WTC11 (cell line): Measurements from ENCODE around the gene UVRAG. TPM values are rescaled to one million over a fixed set of nuclear protein-coding genes. Genes with fewer than 3 reads are reported as not detected.

Source experiments
- ATAC-seq: fragments of 200-7000 bp; cut with Tn5 transposase; 2 replicates; pipeline ENCODE4 v1.10.0; 2021; ENCODE audit warnings: mild to moderate bottlenecking, moderate library complexity
- CTCF ChIA-PET: fragments of 300-600 bp; sonication (Branson Sonifier 250); formaldehyde crosslinking; loops from one replicate; lab custom pipeline; 2021; ENCODE audit warnings: antibody characterized with exemption; lab: Charles Lee
- POLR2A ChIA-PET: fragments of 350-600 bp; sonication (Branson Sonifier 250); formaldehyde crosslinking; loops from one replicate; lab custom pipeline; 2021; ENCODE audit warnings: antibody characterized with exemption; lab: Charles Lee
- DNase-seq: peaks from one replicate; pipeline ENCODE4 v3.0.0; 2021; ENCODE audit warnings: low spot score
- H3K27ac Mint-ChIP-seq: 2 replicates; pipeline ENCODE4 v1.8.0; 2021; ENCODE audit warnings: mixed read lengths
- H3K27me3 Mint-ChIP-seq: 2 replicates; pipeline ENCODE4 v1.8.0; 2021; ENCODE audit warnings: low read depth, mild to moderate bottlenecking, moderate library complexity, mixed read lengths
- H3K36me3 Mint-ChIP-seq: 2 replicates; pipeline ENCODE4 v1.8.0; 2021; ENCODE audit warnings: mixed read lengths
- H3K4me1 Mint-ChIP-seq: 2 replicates; pipeline ENCODE4 v1.8.0; 2022; ENCODE audit warnings: mixed read lengths
- H3K4me3 Mint-ChIP-seq: 2 replicates; pipeline ENCODE4 v1.8.0; 2021; ENCODE audit warnings: mild to moderate bottlenecking, moderate library complexity, mixed read lengths
- H3K9me3 Mint-ChIP-seq: 2 replicates; pipeline ENCODE4 v1.8.0; 2021; ENCODE audit warnings: mixed read lengths
- ATF2 ChIP-seq: sonication (generic); formaldehyde crosslinking; IDR thresholded peaks from 2 replicates; pipeline ENCODE4 v1.8.1; 2022; ENCODE audit warnings: low read depth, missing genetic modification reagents, borderline replicate concordance
- CREM ChIP-seq: sonication (generic); formaldehyde crosslinking; IDR thresholded peaks from 2 replicates; pipeline ENCODE4 v1.8.1; 2022; ENCODE audit warnings: mild to moderate bottlenecking, missing genetic modification reagents, moderate library complexity
- FOXJ3 ChIP-seq: sonication (generic); formaldehyde crosslinking; IDR thresholded peaks from 2 replicates; pipeline ENCODE4 v1.9.0; 2021; ENCODE audit warnings: missing genetic modification reagents, mild to moderate bottlenecking, borderline replicate concordance
- GRHL2 ChIP-seq: fragments of 250-450 bp; sonication (Bioruptor Pico); IDR thresholded peaks from 2 replicates; pipeline ENCODE4 v1.8.0; 2022; ENCODE audit warnings: mild to moderate bottlenecking, moderate library complexity; ENCODE audit not compliant: insufficient replicate concordance, severe bottlenecking
- GTF2I ChIP-seq: fragments of 250-450 bp; sonication (Bioruptor Pico); conservative IDR thresholded peaks from 2 replicates; pipeline ENCODE4 v1.4.0; 2021; ENCODE audit warnings: mild to moderate bottlenecking
- KAT7 ChIP-seq: sonication (generic); formaldehyde crosslinking; IDR thresholded peaks from 2 replicates; pipeline ENCODE4 v1.8.1; 2023; ENCODE audit warnings: missing genetic modification reagents, mild to moderate bottlenecking, borderline replicate concordance
- NFE2L1 ChIP-seq: sonication (generic); formaldehyde crosslinking; IDR thresholded peaks from 2 replicates; pipeline ENCODE4 v1.8.1; 2023; ENCODE audit warnings: missing genetic modification reagents
- NR1H2 ChIP-seq: sonication (generic); formaldehyde crosslinking; IDR thresholded peaks from 2 replicates; pipeline ENCODE4 v1.9.0; 2021; ENCODE audit warnings: mild to moderate bottlenecking, moderate library complexity, missing genetic modification reagents
- NR3C1 ChIP-seq: sonication (generic); formaldehyde crosslinking; conservative IDR thresholded peaks from 2 replicates; pipeline ENCODE4 v1.8.1; 2023; ENCODE audit warnings: low read depth, mild to moderate bottlenecking, missing genetic modification reagents
- OVOL2 ChIP-seq: fragments of 250-450 bp; sonication (Bioruptor Pico); IDR thresholded peaks from 2 replicates; pipeline ENCODE4 v1.9.0; 2021; ENCODE audit warnings: mild to moderate bottlenecking, borderline replicate concordance
- PRRX2 ChIP-seq: fragments of 250-450 bp; sonication (Bioruptor Pico); IDR thresholded peaks from 2 replicates; pipeline ENCODE4 v1.8.0; 2021; ENCODE audit warnings: mild to moderate bottlenecking
- RELA ChIP-seq: sonication (generic); formaldehyde crosslinking; IDR thresholded peaks from 2 replicates; pipeline ENCODE4 v1.8.1; 2022; ENCODE audit warnings: missing genetic modification reagents, mild to moderate bottlenecking, borderline replicate concordance
- SMAD3 ChIP-seq: sonication (generic); formaldehyde crosslinking; IDR thresholded peaks from 2 replicates; pipeline ENCODE4 v1.8.0; 2022; ENCODE audit warnings: missing genetic modification reagents, mild to moderate bottlenecking, borderline replicate concordance
- TCF7 ChIP-seq: sonication (generic); formaldehyde crosslinking; IDR thresholded peaks from 2 replicates; pipeline ENCODE4 v1.8.0; 2022; ENCODE audit warnings: mild to moderate bottlenecking, low read depth, missing genetic modification reagents, moderate library complexity
- ZBTB21 ChIP-seq: sonication (generic); formaldehyde crosslinking; IDR thresholded peaks from 2 replicates; pipeline ENCODE4 v1.8.1; 2023; ENCODE audit warnings: mild to moderate bottlenecking, missing genetic modification reagents, borderline replicate concordance
- ZMAT4 ChIP-seq: fragments of 250-450 bp; sonication (Bioruptor Pico); IDR thresholded peaks from 2 replicates; pipeline ENCODE4 v1.9.0; 2021; ENCODE audit warnings: mild to moderate bottlenecking
- ZNF138 ChIP-seq: sonication (generic); formaldehyde crosslinking; conservative IDR thresholded peaks from 2 replicates; pipeline ENCODE4 v1.8.1; 2022; ENCODE audit warnings: mild to moderate bottlenecking, moderate library complexity, missing genetic modification reagents
- ZNF219 ChIP-seq: sonication (generic); formaldehyde crosslinking; IDR thresholded peaks from 2 replicates; pipeline ENCODE4 v1.8.0; 2023; ENCODE audit warnings: missing genetic modification reagents, mild to moderate bottlenecking, borderline replicate concordance
- ZNF532 ChIP-seq: fragments of 250-450 bp; sonication (Bioruptor Pico); IDR thresholded peaks from 2 replicates; pipeline ENCODE4 v1.9.0; 2021; ENCODE audit warnings: mild to moderate bottlenecking, borderline replicate concordance
- ZSCAN18 ChIP-seq: fragments of 250-450 bp; sonication (Bioruptor Pico); IDR thresholded peaks from 2 replicates; pipeline ENCODE4 v2.1.2; 2022; ENCODE audit warnings: mild to moderate bottlenecking, moderate library complexity
- total RNA-seq: library from RNA; stranded (reverse); gene quantifications from 3 replicates; pipeline ENCODE4 v1.2.3, GENCODE V29; 2021

UVRAG gene
- total RNA-seq, 1 experiment from 2014 or later: 14.5 TPM

GRCh38 chr11:76030286-76030685 lies 215.3 kb downstream of the UVRAG start:
- Mint-ChIP-seq H3K27me3 (no peaks in the 10 kb centered on the region), H3K27ac (no peak overlapping the region), H3K4me3 (no peak overlapping the region), H3K36me3 (peaks cover 15% of the 10 kb centered on the region), H3K9me3 (peaks cover 9% of the 10 kb centered on the region), H3K4me1 (peaks cover 29% of the 10 kb centered on the region)
- no peak for TF ChIP-seq ZMAT4 (CRISPR knock-in tag)
- TF ChIP-seq NR3C1 (CRISPR knock-in tag): no peak
- no peak for ATAC-seq
- POLR2A ChIA-PET: no interaction called here
- DNase-seq: no peak
- CTCF ChIA-PET: interaction anchor here (2.6 kb wide), 1 partner anchor 122 kb away, joined by 7 read pairs; no protein-coding TSS in a partner anchor

GRCh38 chr11:76030968-76031590 lies 216.1 kb downstream of the UVRAG start:
- H3K36me3 Mint-ChIP-seq: peaks cover 15% of the 10 kb centered on the region
- ATAC-seq: no peak
- no peak overlapping the region for H3K4me3 Mint-ChIP-seq
- POLR2A ChIA-PET: no interaction called here
- H3K27me3 Mint-ChIP-seq: no peaks in the 10 kb centered on the region
- H3K9me3 Mint-ChIP-seq: peaks cover 9% of the 10 kb centered on the region
- peak overlapping the region; percentile 6; the same call in 1 of the 2 replicates for H3K27ac Mint-ChIP-seq
- peaks cover 27% of the 10 kb centered on the region for H3K4me1 Mint-ChIP-seq
- CTCF ChIA-PET: interaction anchor here (2.6 kb wide), 1 partner anchor 121 kb away, joined by 7 read pairs; no protein-coding TSS in a partner anchor
- DNase-seq: no peak
- TF ChIP-seq CREM (CRISPR knock-in tag) (no peak), GTF2I (CRISPR knock-in tag) (no peak)

GRCh38 chr11:76033699-76034098 lies 218.7 kb downstream of the UVRAG start:
- no peak for TF ChIP-seq PRRX2
- TF ChIP-seq ZBTB21 (CRISPR knock-in tag): no peak
- TF ChIP-seq TCF7 (CRISPR knock-in tag): no peak
- TF ChIP-seq ATF2 (CRISPR knock-in tag): no peak
- no peak for TF ChIP-seq NR1H2
- TF ChIP-seq NFE2L1 (CRISPR knock-in tag): no peak
- no peak for TF ChIP-seq ZNF219 (CRISPR knock-in tag)
- no peak for TF ChIP-seq KAT7 (CRISPR knock-in tag)
- TF ChIP-seq ZNF532: no peak
- TF ChIP-seq ZSCAN18: no peak
- TF ChIP-seq ZNF138 (CRISPR knock-in tag): no peak
- TF ChIP-seq SMAD3: no peak
- no peak for TF ChIP-seq RELA (CRISPR knock-in tag)
- no peak for TF ChIP-seq FOXJ3 (CRISPR knock-in tag)
- TF ChIP-seq GRHL2 (CRISPR knock-in tag): no peak
- TF ChIP-seq OVOL2 (CRISPR knock-in tag): no peak
- CTCF ChIA-PET: interaction anchor here (0.6 to 1.3 kb wide), 2 partner anchors 118 to 310 kb away, joined by 3 read pairs; no protein-coding TSS in a partner anchor
- DNase-seq: no peak
- Mint-ChIP-seq H3K27me3 (no peaks in the 10 kb centered on the region), H3K4me3 (no peak overlapping the region), H3K27ac (no peak overlapping the region), H3K4me1 (peaks cover 13% of the 10 kb centered on the region), H3K9me3 (peaks cover 8% of the 10 kb centered on the region), H3K36me3 (peaks cover 12% of the 10 kb centered on the region)
- POLR2A ChIA-PET: no interaction called here
- ATAC-seq: no peak
